GM12878 (cell line): Measurements from ENCODE around the gene RXRG. TPM values are rescaled to one million over a fixed set of nuclear protein-coding genes. Genes with fewer than 3 reads are reported as not detected.

Experiments used
- ATAC-seq: fragments of 200-7000 bp; cut with Tn5 transposase; 3 replicates; pipeline ENCODE4 v1.9.1; 2020; ENCODE audit warnings: mild to moderate bottlenecking, moderate library complexity
- BruUV-seq: library from RNA; stranded (reverse); fragments of 400-500 nt; replicated peaks from 2 replicates; lab custom pipeline; 2021; lab: Mats Ljungman, UMichigan
- CTCF ChIA-PET: fragments of 300-600 bp; sonication (Branson Sonifier 250); formaldehyde crosslinking; extraction: SDS; loops from one replicate; lab custom pipeline; 2021; ENCODE audit warnings: inconsistent platforms; lab: Yijun Ruan, JAX
- POLR2A ChIA-PET: fragments of 350-600 bp; formaldehyde crosslinking; extraction: SDS; loops from one replicate; lab custom pipeline; 2021; ENCODE audit warnings: inconsistent platforms; lab: Charles Lee
- RAD21 ChIA-PET: fragments of 300-600 bp; sonication (Branson Sonifier 250); formaldehyde crosslinking; loops from one replicate; lab custom pipeline; 2023; ENCODE audit warnings: antibody characterized with exemption; ENCODE audit not compliant: unreplicated experiment; lab: Charles Lee
- SMC1A ChIA-PET: fragments of 300-600 bp; sonication (Branson Sonifier 250); formaldehyde crosslinking; loops from one replicate; lab custom pipeline; 2023; ENCODE audit not compliant: unreplicated experiment, uncharacterized antibody; lab: Charles Lee
- DNase-seq: peaks from one replicate; pipeline ENCODE4 v3.0.0-alpha.2; 2011; ENCODE audit warnings: low read depth, low spot score
- FAIRE-seq: peaks from 3 replicates; lab custom pipeline; 2011; peaks lifted over from hg19 to GRCh38; lab: Jason Lieb, UNC
- H2AFZ ChIP-seq: 2 replicates; pipeline ENCODE4 v1.6.0; 2011; ENCODE audit warnings: low read depth, low read length, control low read depth; ENCODE audit not compliant: control insufficient read depth
- H3K27ac ChIP-seq: 2 replicates; pipeline ENCODE4 v1.5.1; 2011; ENCODE audit warnings: control low read depth; ENCODE audit not compliant: control insufficient read depth, insufficient read depth
- H3K27me3 ChIP-seq, 2 experiments: replicated peaks in 1 of 2; 2 replicates each; pipeline versions ENCODE4 v1.6.0 to v1.6.1; 2011; ENCODE audit warnings: low read length in 1 of 2; ENCODE audit not compliant: control insufficient read depth in 2 of 2, insufficient read depth in 2 of 2
- H3K36me3 ChIP-seq, 2 experiments: 2 replicates each; pipeline ENCODE4 v1.5.1; 2011; ENCODE audit warnings: low read length in 1 of 2; ENCODE audit not compliant: control insufficient read depth in 2 of 2, insufficient read depth in 2 of 2
- H3K4me1 ChIP-seq: 2 replicates; pipeline ENCODE4 v1.6.1; 2011; ENCODE audit warnings: mild to moderate bottlenecking, low read length, moderate library complexity, mixed read lengths; ENCODE audit not compliant: control insufficient read depth, insufficient read depth
- H3K4me2 ChIP-seq: 2 replicates; pipeline ENCODE4 v1.6.0; 2011; ENCODE audit warnings: control low read depth; ENCODE audit not compliant: control insufficient read depth, insufficient read depth
- H3K4me3 ChIP-seq: fragments of 200-600 bp; sonication (generic); 2 replicates; pipeline ENCODE4 v1.5.1; 2016
- H3K79me2 ChIP-seq: 2 replicates; pipeline ENCODE4 v1.6.0; 2011; ENCODE audit warnings: low read length; ENCODE audit not compliant: control insufficient read depth, insufficient read depth
- H3K9ac ChIP-seq: 2 replicates; pipeline ENCODE4 v1.8.0; 2011; ENCODE audit warnings: low read length, control low read depth, mixed read lengths; ENCODE audit not compliant: control insufficient read depth, insufficient read depth
- H3K9me3 ChIP-seq: replicated peaks from 3 replicates; pipeline ENCODE4 v1.5.1; 2011; ENCODE audit warnings: mild to moderate bottlenecking, low read length; ENCODE audit not compliant: control insufficient read depth, insufficient read depth
- H4K20me1 ChIP-seq: 2 replicates; pipeline ENCODE4 v1.6.0; 2011; ENCODE audit not compliant: control insufficient read depth, insufficient read depth
- EP300 ChIP-seq, 2 experiments: fragments of 150-350 bp in 1 of 2; IDR thresholded peaks; 2 replicates each; pipeline ENCODE4 v1.6.1; 2011 to 2012; ENCODE audit warnings: low read depth in 2 of 2, low read length in 2 of 2, borderline replicate concordance in 1 of 2, improper control_type of control experiment in 1 of 2, inconsistent platforms in 1 of 2; ENCODE audit not compliant: control insufficient read depth in 1 of 2
- FOXK2 ChIP-seq: fragments of 450-650 bp; IDR thresholded peaks from 2 replicates; pipeline ENCODE4 v1.6.1; 2017; ENCODE audit warnings: mild to moderate bottlenecking, moderate library complexity
- IKZF1 ChIP-seq: fragments of 450-650 bp; conservative IDR thresholded peaks from 2 replicates; pipeline ENCODE4 v1.6.1; 2017; ENCODE audit warnings: antibody characterized with exemption, mild to moderate bottlenecking
- RCOR1 ChIP-seq: conservative IDR thresholded peaks from 2 replicates; pipeline ENCODE4 v1.6.1; 2012; ENCODE audit warnings: low read depth, low read length, improper control_type of control experiment
- SMC3 ChIP-seq: IDR thresholded peaks from 2 replicates; pipeline ENCODE4 v1.6.1; 2011; ENCODE audit warnings: low read length, improper control_type of control experiment, borderline replicate concordance
- WGBS: methylation state at CpG from one replicate; pipeline ENCODE4 v1.1.6; 2016; ENCODE audit warnings: low lambda C conversion rate; ENCODE audit not compliant: insufficient replicate concordance, insufficient coverage; ENCODE audit errors: missing lambda C conversion rate; 5-methylcytosine and 5-hydroxymethylcytosine counted together
- in situ Hi-C: fragments of 300-500 bp; cut with MboI; formaldehyde crosslinking; loops from 9 replicates; pipeline ENCODE4 v1.14.3; 2018; ENCODE audit warnings: mixed read lengths
- intact Hi-C: fragments of 100-400 bp; cut with micrococcal nuclease; formaldehyde crosslinking; loops from one replicate; pipeline ENCODE4 v1.14.2; 2022; ENCODE audit not compliant: unreplicated experiment
- polyA plus RNA-seq, 11 experiments: library from polyadenylated mRNA; depleted of rRNA in 4 of 11; unstranded in 6 of 11; stranded (reverse) in 5 of 11; fragments of >200 nt; fragmentation: Nextera tagmentation in 4 of 11; fragmentation: Illumina TruSeq in 1 of 11; extraction: Ambion mirVana in 4 of 11; extraction: Trizol in 1 of 11; gene quantifications; 1 replicate in 1 of 11; 2 replicates in 10 of 11; pipeline versions ENCODE4 v1.2.1 to v1.2.3, GENCODE V29; 2011 to 2016; ENCODE audit warnings: inconsistent platforms in 2 of 11, missing spikeins in 2 of 11, low read depth in 1 of 11
- total RNA-seq, 4 experiments: library from RNA; depleted of rRNA in 3 of 4; stranded (reverse); fragments of >200 nt in 3 of 4; fragmentation: Illumina TruSeq in 1 of 4; extraction: Trizol in 1 of 4; gene quantifications; 2 replicates each; pipeline versions ENCODE4 v1.2.1 to v1.2.3, GENCODE V29; 2013 to 2021
- TF ChIP-seq, protein P1 (sequence below), 3 experiments: IDR thresholded peaks in 2 of 3; conservative IDR thresholded peaks in 1 of 3; 2 replicates each; pipeline ENCODE4 v1.5.1; 2011; ENCODE audit warnings: low read depth in 3 of 3, low read length in 3 of 3, mild to moderate bottlenecking in 3 of 3, control low read depth in 2 of 3, moderate library complexity in 2 of 3, inconsistent platforms in 1 of 3, mixed read lengths in 1 of 3; ENCODE audit not compliant: control insufficient read depth in 2 of 3, insufficient read depth in 1 of 3; ENCODE audit errors: extremely low read depth in 1 of 3

The RXRG gene
- total and polyA plus RNA-seq, 10 of the 15 experiments (the other 5 are each of a cell fraction or from before 2014, with no cell fraction given), result 0.10 TPM; not detected in 9

DNA sequence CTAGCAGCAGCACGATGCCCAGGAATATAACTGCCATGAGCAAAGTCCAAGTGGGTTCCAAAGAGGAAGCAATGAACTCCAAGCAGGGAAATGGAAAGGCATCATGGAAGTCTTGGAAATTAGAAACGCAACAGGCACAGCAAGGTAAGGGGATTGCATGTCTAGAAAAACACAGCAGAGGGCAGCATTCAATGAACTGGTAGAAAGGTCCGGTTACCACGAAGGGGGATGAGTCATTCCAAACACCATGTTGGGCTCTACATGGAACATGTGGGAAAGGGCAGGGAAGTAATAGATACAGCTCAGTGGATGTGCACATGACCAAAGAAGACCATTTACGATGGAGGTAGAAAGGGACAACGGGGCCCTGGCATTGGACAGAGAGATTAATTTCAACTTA lies 36.4 kb downstream of the RXRG start:
- TF ChIP-seq IKZF1 (peak; percentile 18; the same call in 1 of the 2 replicates), FOXK2 (no peak), RCOR1 (no peak), SMC3 (peak; percentile 45; the same call in 1 of the 2 replicates), EP300 (IDR thresholded peaks at IDR 0.05; ENCODE audit: borderline replicate concordance in 1 of 2, control insufficient read depth in 1 of 2, low read depth in 2 of 2, low read length in 2 of 2) (no peak)
- TF ChIP-seq, protein P1, sequence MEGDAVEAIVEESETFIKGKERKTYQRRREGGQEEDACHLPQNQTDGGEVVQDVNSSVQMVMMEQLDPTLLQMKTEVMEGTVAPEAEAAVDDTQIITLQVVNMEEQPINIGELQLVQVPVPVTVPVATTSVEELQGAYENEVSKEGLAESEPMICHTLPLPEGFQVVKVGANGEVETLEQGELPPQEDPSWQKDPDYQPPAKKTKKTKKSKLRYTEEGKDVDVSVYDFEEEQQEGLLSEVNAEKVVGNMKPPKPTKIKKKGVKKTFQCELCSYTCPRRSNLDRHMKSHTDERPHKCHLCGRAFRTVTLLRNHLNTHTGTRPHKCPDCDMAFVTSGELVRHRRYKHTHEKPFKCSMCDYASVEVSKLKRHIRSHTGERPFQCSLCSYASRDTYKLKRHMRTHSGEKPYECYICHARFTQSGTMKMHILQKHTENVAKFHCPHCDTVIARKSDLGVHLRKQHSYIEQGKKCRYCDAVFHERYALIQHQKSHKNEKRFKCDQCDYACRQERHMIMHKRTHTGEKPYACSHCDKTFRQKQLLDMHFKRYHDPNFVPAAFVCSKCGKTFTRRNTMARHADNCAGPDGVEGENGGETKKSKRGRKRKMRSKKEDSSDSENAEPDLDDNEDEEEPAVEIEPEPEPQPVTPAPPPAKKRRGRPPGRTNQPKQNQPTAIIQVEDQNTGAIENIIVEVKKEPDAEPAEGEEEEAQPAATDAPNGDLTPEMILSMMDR (IDR thresholded peaks at IDR 0.05 in 2 of 3, conservative IDR thresholded peaks at IDR 0.05 in 1 of 3; ENCODE audit: control insufficient read depth in 2 of 3, extremely low read depth in 1 of 3, insufficient read depth in 1 of 3, low read depth in 3 of 3, low read length in 3 of 3), result peak; percentile 34 to 45 (median 41); a peak in 4 of 6 replicates
- TF ChIP-seq, all 136 proteins: peak for 3
- CTCF ChIA-PET, result interaction anchor here (0.5 to 2.3 kb wide), 5 partner anchors 13 to 188 kb away, joined by 3 to 7 read pairs (median 4); no protein-coding TSS in a partner anchor
- 13% methylated on average over 6 of the region's 6 CpGs for WGBS

More for the DNA sequence above, 36.4 kb downstream of the RXRG start:
- Histone ChIP-seq H2AFZ (no peak overlapping the region), H4K20me1 (no peaks in the 10 kb centered on the region), H3K9me3 (no peaks in the 10 kb centered on the region), H3K4me1 (no peaks in the 10 kb centered on the region), H3K36me3 (no peaks in the 10 kb centered on the region), H3K27me3 (peaks cover 0 to 2% of the 10 kb centered on the region in 2 experiments; a peak in 2 of 4 replicates), H3K79me2 (no peaks in the 10 kb centered on the region), H3K27ac (no peak overlapping the region), H3K4me3 (no peak overlapping the region), H3K9ac (no peak overlapping the region), H3K4me2 (no peak overlapping the region)
- in situ Hi-C loops, result no loop called here
- no TSS peak for BruUV-seq
- ChIA-PET SMC1A (interaction anchor here (0.7 to 1.9 kb wide), 3 partner anchors 10 to 126 kb away, joined by 3 to 5 read pairs (median 4); no protein-coding TSS in a partner anchor), RAD21 (no interaction called here), POLR2A (no interaction called here)
- DNase-seq (no peak), FAIRE-seq (no peak), ATAC-seq (peak; percentile 63; the same call in 2 of the 3 replicates)
- intact Hi-C loops, result loop anchor here (5.0 kb wide), 1 partner anchor 504 kb away; no protein-coding TSS in a partner anchor
